Limb (tissue), 2 donors: ENCODE measurements around the gene ATRIP.
"Not testable (repeated sequence)": the region's sequence is repeated elsewhere in the genome, so short reads cannot be mapped to it uniquely, and the experiment has no call there.

Experiments
- DNase-seq, 2 donors: peaks; one replicate each; pipeline ENCODE4 v3.0.0-alpha.2; 2016; ENCODE audit errors: extremely low spot score in 2 of 2

ATRIP gene

GRCh38 chr3:48467473-48468267, 21.1 kb downstream of the ATRIP start:
- DNase-seq, result no peak

DNA sequence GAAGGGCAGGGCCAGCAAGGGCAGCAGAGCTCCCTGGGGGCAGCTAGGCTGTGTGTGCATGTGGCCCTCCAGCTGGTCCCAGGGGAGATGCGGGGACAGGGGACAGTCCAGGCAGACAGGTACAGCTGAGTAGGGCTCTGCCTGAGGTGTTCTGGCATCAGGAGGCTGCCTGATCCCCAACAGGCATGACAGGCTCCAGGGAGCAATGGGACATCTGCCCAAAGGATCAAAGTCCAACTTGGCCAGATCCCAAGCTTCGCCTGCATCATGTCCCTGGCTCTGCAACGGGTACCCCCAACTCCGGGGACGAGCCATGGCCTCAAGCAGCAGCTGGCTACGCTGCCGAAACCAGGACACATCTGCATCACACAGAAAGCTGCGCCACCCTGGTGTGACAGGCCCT, 21.8 kb downstream of the ATRIP start:
- no peak for DNase-seq

- no peak for DNase-seq
These were observed 22.7 kb downstream of the ATRIP start for GRCh38 chr3:48469046-48469915.

DNA sequence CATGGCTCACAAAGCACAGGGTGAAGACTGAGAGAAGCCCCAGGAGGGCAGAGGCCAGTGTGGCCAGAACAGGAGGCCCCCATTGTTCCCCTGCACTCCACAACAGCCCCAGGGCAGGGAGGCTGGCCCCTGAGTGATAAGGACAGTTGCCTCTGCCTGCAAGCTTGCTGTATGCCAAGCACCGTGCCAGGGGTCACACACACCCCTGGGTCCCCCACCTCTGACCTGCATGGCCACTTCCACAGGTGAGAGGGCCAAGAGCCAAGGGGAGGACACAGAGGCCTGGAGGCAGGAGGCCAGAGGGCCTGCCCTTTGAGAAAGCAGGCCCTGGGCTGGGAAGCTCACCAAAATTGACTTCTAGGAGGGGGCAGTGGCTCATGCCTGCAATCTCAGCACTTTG, 23.7 kb downstream of the ATRIP start:
- DNase-seq, result no peak

DNA sequence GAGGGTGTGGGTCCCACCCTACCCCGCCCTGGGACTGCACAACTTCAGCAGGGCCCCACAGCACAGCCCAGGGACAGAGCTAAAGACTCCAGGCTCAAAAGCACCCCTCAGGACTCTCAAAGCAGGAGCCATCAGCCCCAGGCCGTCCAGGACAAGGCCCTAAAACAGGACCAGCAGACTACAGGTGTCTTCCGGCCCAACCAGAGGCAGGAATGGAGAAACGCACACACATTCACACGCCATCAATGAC, 26.1 kb downstream of the ATRIP start:
- no peak for DNase-seq

DNA sequence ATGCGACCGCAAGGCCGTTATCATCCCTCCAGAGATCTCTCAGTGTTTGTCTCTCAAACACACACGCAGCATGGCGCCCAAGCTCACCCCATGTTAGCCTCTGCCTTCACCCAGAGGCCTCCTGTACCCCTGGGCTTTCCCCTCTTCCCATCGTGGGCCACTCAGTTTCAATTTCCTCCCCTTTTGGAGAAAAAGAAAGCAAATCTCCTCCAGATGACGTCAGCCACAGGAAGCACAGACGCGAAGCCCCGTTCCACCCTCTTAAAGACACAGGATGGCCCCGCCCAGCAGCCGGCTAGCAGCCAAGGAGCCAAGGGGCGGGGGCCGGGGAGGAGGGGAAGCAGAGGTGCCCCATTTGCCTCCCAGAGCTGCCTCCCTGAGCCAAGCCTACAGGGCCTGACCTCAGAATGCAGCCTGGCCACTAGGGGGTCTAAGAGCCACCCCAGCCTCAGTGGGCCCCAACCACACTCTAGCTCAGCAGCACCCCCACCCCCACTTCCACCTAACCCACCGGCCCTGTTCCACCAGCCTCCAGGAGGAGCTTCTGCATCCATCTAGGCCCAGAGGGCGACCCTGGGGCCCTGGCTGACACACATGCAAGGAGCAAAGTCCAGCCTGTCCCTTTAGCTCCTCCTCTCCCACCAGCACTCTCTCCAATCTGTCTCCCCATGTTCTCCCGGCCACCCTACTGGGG, 26.5 kb downstream of the ATRIP start:
- DNase-seq, result peak; percentile 87 to 93

DNA sequence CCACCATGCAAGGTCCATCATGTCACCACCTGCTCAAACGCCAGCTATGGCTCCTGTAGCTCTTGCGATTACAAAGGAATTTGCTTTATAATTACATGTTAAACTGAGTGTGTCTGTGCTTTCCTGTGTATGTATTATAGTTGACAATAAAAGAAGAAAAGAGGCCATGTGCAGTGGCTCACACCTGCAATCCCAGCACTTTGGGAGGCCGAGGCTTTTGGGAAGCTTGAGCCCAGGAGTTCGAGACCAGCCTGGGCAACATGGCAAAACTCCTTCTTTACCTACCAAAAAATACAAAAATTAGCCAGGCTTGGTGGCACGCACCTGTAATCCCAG, 27.0 kb downstream of the ATRIP start:
- no peak for DNase-seq

DNA sequence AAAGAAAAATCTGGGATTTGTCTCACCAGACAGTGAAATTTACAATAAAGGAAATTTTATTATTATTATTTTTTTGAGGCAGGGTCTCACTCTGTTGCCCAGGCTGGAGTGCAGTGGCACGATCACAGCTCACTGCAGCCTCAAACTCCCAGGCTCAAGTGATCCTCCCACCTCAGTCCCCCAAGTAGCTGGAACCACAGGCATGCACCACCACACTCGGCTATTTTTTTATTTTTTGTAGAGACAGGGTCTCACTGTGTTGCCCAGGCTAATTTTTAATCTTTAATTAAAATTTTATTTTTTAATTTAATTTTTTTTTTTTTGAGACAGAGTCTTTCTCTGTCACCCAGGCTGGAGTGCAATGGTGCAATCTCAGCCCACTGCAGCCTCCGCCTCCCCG, 27.5 kb downstream of the ATRIP start:
- DNase-seq, result not testable (repeated sequence)

- DNase-seq, result no peak
These were observed 28.1 kb downstream of the ATRIP start for GRCh38 chr3:48474619-48475018.

DNA sequence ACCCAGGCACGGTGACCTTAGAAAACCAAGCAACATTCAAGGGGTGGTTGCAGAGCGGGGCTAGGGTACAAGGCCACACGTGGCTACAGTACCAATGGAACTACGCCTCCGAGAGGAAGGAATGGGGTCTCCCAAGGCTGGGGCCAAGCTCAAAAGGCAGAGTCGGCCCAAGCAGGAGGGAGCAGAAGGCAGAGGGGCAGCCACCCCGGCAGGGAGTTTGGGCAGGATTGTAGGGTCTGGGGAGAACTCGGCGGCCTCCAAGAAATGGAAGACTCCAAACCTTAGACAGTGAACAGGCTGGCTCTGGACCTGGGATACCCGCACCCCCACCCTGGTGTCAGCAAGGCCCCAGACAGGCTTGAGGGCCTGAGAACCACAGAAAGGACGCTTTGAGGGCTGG, 28.7 kb downstream of the ATRIP start:
- no peak for DNase-seq

GRCh38 chr3:48476426-48477053, 30.0 kb downstream of the ATRIP start:
- DNase-seq, result no peak

DNA sequence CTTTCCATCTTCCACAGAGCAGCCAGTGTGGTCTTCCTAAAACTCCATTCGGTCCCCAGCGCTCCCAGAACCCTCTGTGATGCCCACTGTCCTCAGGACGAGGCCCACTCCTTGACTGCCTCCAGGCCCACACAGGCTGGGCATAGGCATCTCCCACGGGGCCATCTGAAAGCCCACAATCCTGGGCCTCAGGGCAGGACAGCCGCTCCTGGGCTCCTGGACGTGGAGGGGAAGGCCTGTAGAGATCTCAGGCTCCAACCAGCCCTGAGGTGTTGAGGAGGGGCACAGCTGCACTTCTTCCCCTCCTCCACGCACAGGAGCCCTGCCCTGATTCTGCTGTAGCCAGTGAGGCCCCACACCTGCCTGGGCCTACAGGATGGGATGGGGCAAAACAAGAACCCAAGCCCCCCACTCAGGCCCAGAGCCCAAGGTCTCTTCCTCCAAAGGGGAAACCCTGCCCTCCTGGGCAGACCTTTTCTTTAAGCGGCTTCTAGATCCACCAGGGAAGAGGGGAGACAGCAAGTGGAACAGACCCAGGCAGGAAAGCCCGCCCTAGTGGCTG, 31.5 kb downstream of the ATRIP start:
- no peak for DNase-seq

DNA sequence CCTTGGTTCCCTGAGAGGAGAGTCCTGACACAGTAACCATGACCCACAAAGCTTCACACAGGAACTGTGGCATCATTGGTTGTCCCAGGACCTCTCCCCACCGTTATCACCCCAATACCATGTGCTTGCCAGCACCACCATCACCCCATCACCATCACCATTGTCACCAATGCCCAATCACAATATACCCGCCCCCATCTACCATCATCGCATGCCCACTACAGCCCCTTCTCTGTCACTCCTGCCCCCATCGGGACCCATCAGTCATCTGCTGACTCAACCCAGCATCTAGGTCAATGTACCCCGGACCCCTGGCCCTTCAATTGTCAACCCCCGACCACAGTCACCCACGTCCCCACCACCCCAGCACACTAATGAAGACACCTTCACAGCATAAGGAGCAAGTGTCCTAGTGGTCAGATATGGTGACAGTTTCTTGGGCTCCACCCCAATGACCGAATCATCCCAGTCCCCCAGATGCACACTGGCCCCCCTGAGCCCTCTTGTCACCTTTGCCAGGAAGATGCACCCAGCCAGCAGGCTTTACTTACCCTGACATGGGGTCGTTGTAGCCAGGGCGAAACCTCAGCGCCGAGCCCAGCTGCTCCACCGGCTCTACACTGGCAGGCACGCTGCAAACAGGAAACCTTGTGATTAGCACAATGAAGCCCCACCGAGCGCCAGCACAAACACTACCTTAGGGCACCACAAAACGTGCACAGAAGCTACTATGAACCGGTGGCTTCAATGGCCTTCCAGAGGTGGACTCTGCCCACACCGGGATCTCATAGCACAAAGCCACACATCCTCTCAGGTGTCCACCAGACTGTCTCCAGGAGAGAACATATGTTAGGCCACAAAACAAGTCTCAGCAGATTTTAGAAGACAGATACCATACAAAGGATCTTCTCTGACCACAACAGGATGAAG, 32.4 kb downstream of the ATRIP start:
- no peak for DNase-seq

- DNase-seq, result not testable (repeated sequence)
These were observed 34.4 kb downstream of the ATRIP start for GRCh38 chr3:48480891-48481290.

DNA sequence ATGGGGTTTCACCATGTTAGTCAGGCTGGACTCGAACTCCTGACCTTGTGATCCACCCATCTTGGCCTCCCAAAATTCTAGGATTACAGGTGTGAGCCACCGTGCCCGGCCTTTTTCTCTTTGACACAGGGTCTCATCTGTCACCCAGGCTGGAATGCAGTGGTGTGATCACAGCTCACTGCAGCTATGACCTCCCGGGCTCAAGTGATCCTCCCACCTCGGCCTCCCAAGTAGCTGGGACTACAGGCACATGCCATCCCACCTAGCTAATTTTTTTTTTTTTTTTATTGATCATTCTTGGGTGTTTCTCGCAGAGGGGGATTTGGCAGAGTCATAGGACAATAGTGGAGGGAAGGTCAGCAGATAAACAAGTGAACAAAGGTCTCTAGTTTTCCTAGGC, 36.3 kb downstream of the ATRIP start:
- not testable (repeated sequence) for DNase-seq

- no peak for DNase-seq
These were observed 40.4 kb downstream of the ATRIP start for GRCh38 chr3:48486952-48487351.

DNA sequence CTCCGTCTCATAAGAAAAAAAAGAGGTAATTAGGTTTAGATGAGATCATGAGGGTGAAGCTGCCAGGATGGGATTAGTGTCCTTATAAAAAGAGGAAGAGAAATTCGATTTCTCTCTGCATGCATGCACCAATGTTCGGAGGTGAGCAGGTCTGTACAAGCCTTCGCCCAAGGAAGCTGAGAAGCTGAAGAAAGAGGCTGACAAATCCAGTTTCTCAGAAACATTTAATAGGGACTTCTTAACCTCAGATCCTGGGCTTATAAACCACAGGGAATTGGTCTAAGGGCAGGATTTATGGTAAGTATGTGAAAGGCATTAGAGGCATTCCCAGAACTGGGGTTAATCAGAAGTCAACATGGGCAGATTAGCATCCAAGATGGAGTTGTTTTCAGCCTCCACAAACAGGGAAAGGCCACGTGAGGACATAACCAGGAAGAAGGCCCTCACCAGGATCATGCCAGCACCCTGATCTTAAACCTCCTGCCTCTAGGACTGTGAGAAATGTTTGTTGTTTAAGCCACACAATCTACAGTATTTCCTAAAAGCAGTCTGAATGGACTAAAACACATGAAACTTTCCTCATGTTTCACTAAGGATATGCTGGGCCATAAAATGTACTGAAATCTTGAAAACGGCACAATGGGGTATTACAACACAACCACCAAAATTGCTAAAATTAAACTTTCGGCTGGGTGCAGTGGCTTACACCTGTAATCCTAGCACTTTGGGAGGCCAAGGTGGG, 46.1 kb downstream of the ATRIP start:
- DNase-seq, result no peak

- no peak for DNase-seq
These were observed 46.6 kb downstream of the ATRIP start for GRCh38 chr3:48493203-48493501.

GRCh38 chr3:48500656-48501055, 54.1 kb downstream of the ATRIP start:
- no peak for DNase-seq

DNA sequence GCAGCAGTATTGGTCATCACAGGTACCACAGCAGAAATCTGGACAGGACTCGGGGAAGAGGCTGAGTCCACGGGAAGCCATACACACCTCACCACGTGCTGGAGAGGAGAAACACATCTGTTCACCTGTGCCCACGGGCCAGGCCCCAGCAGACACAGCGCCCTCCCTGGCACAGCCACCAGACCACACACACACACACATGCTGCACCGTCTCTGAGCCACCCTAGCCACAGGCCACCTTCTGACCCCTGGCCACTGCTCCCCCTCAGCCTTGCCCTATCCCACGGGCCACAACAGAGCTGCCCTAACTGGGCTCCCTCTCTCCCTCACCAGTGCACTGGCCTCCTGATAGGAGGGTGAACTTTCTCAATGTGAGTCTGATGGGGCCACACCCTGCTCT, 54.7 kb downstream of the ATRIP start:
- no peak for DNase-seq
